GM21528 (cell line): ENCODE measurements around the gene BRSK2.

Source experiments
- ATAC-seq: cut with Tn5 transposase; IDR thresholded peaks from one replicate; pipeline ENCODE4 v1.9.1; 2021; ENCODE audit warnings: mild to moderate bottlenecking, moderate library complexity; ENCODE audit not compliant: unreplicated experiment, low FRiP score

BRSK2 gene

DNA sequence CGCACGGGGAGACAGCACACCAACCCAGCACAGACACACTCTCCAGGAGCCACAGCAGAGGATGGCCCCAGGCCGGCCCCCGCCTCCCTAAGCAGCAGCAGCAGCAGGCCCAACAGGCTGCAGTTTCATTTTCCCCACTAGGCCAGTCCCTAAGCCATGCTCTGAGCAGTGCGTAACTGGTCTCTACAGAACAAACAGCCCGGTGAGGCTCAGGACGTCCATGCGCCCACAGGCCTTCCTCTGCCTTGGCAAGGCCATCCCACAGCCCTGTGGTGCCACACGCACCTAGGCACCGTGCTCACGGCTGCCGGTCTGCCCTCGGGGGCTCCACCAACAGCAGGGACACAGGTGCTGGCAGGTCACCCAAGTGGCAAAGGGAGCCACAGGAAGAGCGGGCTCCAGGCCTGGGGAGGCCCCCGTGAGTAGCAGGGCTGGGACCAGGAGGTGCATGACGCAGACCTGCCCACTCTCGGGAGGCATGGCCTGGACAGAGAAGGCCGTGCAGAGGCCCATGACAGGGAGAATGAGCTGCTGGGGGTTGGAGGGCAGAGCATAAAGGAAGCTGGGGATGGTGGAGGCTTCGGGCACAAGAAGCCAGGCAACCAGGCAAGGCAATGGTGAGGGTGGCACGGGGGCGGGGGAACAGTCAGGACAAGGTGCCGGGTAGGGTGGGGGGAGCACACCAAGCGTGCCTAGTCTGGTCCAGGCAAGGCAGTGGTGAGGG lies 98.3 kb downstream of the BRSK2 start:
- ATAC-seq, result no peak

DNA sequence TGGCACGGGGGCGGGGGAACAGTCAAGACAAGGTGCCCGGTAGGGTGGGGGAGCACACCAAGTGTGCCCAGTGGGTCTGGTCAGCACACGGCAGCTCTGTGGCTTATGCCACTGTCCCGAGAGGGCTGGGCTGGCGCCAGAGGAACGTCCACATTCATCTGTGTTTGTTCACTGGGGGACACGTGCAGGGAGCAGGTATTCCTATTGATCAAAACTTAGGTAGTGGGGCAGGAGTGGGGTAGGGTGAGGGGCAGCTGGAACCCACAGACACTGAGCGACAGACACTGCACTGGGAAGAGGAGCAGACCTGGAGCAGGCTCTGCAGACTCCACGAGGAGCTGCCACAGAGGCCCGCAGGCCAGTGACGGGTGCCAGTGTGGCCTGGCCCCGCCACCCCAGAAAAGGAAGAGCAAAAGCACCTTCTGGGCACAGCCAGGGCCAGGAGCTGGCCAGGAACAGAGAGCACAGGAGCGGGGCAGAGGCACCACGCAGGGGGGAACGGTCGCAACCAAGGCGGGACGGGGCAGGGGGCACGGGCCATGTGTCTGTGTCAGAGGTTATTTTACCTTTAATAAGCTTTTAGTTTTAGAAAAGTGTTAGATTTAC lies 98.9 kb downstream of the BRSK2 start:
- ATAC-seq, result no peak

DNA sequence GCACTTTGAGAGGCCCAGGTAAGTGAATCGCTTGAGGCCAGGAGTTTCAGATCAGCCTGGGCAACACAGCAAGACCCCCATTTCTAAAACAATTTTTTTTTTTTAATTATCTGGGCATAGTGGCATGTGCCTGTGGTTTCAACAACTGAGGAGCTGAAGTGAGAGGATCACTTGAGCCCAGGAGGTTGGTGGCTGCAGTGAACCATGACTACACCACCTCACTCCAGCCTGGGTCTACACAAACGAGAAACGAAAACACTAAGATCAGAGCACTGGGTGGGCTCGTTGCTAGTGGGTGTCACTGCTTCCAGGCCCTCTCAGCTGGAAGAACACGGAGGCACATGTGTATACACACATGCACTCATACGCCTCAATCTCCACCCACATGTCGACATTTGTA lies 100.9 kb downstream of the BRSK2 start:
- no peak for ATAC-seq

DNA sequence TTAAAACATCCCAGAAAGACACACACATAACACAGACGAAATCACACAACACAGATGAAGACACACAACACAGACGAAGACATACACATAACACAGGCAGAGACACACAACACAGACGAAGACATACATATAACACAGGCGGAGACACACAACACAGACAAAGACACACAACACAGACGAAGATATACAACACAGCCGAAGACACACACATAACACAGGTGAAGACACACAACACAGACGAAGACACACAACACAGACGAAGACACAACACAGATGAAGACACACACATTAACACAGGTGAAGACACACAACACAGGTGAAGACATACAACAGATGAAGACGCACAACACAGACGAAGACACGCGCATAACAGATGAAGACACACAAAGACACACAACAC lies 101.6 kb downstream of the BRSK2 start:
- ATAC-seq, result no peak

DNA sequence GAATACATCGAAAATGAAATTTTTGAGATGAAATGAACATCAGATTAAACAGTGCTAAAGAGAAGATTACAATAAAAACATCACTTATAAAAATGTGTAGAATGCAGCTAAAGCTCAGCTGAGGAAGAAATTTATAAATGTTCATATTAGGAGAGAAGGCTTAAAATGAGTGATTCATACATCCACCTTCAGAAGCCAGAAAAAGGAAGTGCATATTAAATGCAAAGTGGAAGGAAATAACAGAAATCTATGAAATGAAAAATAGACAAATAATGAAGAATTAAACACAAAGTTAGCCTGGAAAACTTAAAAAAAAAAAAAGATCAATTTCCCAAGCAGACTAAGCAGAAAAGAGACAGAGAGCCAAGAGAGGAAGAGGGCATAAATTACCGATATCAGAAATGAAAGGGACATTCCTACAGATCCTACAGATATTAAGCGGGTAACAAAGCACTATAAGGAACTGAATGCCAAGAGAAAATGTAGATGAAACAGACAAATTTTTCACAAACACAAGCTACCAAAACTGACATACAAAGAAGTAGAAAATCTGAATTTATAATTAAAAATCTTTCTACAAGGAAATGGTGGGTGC lies 104.0 kb downstream of the BRSK2 start:
- ATAC-seq, result no peak

DNA sequence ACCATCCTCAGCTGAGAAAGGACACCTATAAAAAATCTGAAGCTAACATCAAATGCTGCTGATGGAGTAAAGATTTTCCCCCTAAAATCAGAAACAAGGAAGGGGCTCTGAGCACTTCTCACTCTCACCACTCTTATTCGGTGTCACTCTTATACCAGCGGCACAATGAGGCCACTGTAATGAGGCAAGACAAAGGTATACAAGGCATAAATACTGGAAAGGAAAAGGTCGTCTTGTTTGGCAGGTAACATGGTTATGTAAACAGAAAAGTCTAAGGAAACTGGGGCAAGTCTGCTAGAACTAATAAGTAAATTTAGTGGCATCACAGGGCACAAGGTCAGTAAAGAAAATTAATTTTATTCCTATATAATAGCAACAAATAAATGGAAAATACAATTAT lies 104.9 kb downstream of the BRSK2 start:
- no peak for ATAC-seq

DNA sequence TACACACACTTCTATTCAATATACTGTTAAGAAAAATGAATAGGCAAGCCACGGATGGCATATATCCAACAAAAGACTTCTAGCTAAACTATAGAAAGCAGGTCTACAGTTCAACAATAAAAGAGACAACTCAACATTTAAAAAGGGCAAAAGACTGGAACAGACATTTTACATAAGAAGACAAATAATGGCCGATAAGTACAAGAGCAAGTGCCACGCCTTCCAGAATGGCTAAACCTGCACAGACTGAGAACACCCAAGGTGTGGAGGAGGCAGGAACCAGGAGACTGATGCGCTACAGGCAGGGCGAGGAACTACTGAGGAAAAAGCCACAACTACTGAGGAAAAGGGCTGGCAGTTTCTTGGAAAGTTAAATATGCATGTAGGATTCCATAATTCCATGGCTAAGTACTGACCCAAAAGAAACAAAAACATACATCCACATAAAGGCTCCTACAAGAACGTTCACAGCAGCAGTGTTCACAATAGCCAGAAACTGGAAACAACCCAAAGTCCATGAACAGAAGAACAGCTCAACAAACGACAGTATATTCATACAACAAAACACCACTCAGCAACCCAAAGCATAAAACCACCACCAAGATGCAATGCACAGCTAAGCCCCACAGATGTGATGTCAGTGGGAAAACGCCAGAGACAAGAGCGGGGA lies 106.5 kb downstream of the BRSK2 start:
- ATAC-seq, result no peak

DNA sequence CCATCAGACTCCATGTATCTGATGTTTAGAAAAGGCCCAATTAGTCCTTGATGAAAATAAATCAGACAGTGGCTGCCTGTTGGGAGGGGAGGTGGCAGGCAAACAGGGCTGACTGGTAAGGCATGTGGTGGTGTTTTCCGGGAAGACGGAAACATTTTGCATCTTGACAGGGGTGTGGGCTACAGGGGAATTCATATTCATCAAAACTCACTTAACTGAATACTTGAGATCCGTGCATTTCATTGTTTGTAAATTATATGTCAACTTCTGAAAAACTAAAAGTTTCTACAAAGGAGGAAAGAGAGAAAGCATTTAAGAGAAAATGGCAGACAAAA lies 107.0 kb downstream of the BRSK2 start:
- no peak for ATAC-seq

DNA sequence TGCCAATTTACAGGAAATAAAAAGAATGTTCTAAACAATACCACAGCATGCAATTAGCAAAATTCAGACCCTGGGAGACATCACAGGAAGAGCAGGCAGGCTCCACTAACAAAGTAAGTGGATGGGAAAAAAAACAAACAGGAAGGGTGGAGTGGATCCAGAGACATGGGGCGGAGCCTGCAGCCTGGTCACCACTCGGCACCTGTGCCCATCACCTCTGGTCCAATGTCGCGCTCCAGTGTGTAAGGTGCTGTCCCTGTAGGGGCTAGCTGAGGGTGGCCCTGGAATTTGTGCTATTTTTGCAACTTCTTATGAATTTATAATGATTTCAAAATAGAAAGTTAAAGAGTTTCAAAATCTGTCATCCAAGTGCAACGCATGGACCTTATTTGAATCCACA lies 107.9 kb downstream of the BRSK2 start:
- ATAC-seq, result no peak

DNA sequence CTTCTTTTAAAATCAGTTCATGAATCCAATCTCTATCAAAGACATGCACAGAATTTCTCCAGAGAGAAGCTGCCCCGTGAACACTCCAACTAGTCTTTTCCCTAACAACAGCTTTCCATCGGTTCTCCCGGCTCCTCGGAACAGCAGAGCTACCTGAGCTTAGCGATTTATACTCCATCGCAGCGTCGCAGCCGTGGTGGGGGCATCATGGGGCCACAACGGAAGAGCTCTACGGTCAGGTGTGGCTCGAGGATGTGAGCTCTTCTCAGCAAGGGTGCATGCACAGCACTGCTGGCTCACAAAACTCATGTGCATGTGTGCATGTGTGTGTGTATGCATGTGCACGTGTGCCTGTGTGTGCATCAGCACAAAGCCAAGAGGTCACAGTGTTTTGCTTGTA lies 108.5 kb downstream of the BRSK2 start:
- no peak for ATAC-seq

DNA sequence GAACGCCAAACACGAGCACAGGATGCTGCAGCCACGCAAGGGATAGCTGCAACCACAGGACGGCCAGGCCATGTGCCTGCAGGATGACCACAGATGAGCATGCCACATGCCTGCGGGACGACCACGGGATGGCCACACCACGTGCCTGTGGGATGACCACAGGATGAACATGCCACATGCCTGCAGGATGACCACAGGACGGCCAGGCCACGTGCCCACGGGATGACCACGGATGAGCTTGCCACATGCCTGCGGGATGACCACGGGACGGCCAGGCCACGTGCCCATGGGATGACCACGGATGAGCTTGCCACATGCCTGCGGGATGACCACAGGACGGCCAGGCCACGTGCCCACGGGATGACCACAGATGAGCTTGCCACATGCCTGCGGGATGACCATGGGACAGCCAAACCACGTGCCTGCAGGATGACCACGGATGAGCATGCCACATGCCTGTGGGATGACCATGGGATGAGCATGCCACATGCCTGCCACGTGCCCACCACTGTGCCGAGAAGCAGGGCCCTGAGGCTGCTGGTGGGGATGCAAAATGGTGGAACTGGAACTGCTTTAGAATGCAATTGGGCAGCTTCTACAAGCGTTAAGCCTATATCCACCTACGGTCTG lies 109.6 kb downstream of the BRSK2 start:
- ATAC-seq, result no peak

DNA sequence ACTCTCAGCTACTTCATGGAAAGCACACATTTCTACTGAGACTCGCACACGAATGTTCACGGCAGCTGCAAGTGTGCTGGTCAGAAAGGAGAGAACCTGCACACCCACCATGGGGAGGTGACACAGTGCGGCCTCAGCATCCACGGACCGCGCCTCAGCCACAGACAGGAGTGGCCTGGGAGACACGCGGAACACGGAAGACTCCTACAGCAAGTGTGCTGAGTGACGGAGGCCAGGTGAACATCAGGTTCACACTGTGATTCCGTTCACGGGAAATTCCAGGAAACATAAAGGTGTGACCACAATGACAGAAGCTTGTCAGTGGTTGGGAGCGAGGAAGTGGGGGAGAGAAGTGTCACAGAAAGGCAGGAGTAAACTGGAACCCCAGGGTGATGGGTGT lies 110.2 kb downstream of the BRSK2 start:
- no peak for ATAC-seq

DNA sequence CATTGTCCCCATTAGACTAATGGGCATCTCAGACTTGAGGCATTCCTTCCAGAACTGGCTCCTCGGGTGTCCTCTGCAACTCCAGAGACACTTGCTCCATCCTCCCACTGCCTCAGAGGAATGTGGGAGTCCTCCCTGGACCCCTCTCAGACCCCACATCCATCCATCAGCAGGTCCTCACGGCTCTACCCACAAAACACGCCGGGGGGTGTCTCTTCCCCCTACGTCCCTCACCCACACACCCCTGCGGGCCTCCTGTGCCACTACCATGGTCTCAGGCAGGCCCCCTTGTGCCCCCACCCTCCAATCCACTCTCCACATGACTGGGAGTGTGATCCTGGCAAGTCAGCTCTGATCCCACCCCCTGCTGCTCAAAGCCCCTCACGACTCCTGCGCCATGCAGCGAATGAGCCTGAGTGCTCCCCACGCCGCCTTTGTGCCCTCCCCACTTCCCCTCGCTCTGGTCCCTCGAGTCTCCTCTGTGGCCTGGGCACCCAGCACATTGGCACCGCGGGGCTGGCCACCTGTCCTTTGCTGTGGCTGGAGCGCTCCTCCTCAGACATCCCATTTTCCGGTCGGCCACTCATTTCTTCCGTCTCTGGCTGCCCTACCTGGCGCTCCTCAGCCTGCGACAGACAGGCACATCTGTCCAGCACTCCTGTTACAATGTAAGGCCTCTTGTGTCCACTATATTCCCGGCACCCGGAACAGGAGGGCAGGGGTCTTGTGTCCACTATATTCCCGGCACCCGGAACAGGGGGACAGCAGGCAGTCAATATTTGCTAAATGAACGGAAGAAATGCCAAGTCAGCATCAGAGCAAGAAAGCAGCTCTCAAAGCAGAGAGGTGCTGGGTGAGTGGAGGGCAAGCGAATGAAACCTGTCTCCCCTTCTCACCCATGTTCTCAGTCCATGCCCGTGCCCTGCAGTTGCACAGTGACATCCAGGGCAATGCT lies 111.0 kb downstream of the BRSK2 start:
- ATAC-seq, result no peak

DNA sequence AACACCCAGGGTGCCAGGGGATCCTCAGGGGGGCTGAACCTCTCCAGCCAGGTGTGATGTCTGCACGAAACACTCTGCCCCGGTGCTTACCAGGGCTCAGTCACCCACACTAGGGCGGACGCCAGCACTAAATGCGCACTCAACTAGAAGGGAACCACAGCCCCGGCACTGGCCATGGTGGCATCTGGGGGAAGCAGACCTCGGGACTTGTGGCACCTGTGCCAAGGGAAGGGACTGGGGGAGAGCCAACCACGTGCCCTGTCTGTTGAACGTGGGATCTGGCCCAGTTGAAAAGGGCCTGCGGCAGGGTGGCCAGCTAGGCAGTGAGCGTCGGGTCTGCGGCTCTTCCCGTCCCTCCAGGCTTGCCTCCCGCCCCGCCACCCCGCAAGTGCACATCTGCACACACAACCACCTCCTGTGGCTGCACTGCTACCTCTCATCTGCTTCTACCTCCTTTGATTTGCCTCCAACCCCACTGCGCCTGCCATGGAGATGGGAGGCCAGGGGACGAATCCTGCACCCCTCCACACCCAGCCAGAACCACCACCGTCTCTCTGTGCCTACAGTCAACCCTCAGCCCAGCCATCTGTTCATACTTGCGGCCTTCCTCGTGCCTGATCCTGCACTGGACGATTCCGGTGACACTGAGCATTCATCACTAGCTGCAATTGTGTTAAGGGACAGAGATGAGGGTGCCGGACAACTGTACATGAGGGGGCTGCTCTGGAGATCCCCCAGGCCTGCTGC lies 111.9 kb downstream of the BRSK2 start:
- no peak for ATAC-seq

DNA sequence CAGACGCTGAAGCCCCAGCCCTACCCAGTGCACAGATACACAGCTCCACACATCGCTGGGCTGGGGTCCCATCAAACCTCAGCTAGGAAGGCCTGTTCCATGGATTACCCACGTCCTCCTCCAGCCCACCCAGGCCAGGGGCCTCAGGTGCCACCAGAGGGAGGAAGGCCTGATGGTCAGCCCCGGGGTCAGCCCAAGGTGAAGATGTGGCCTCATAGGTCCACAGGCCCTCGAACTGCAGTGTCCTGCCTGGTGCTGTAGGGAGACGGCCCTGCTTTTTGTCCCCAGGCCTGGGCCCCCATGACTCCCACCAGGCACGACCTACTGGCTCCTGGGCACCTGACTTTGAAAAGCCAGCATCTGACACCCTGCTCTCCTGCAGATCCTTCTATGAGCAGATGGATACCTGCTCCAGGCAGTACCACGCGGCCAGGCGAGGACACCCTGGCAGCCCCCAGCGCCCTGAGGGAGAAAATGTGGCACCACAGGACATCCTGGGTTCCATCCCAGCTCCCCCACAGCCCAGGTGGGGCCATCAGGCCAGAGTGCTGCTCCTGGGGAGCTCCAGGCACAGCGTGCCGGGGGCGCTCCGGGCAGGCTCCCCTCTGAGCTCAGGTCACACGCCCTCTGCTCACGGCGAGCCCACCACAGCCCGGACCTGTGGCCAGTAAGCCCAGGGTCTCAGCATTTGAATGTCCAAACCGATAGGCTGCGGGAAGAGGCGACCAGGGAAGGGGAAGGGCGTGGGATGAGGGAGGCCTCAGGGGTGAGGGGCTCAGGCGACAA lies 112.6 kb downstream of the BRSK2 start:
- ATAC-seq, result no peak

DNA sequence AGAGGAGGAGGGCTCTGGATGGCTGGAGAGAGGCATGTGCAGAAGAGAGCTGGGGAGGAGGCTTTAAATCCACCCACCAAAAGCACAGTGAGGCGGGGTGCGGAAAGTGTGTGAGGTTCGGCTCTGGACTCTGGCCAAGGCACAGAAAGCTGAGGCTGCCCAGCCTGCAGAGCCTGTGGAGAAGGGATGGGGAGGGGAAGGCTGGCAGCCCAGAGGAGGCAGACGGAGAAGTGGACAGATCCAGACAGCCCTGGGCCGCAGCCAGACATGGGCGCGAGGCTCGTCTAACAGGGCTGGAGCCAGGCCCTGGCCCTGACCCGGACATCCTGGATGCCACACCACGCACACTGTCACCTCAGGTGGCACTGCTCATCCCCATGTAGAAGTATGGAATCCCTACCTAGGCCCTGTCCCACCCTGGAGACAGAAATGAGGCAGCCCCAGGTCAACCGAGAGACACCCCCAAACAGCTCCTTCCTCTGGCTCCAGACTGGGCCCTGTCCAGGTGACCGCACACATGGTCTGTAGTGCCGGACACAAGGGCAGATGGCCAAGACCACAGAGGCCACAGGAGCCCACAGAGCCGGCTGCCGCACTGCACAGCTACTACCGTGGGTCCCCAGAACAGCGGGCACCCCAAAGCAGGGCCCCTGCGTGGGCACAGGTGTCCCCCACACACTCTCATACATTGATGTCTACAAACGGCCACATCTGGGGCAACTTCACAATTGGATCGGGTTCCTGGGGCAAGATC lies 113.4 kb downstream of the BRSK2 start:
- ATAC-seq, result no peak

DNA sequence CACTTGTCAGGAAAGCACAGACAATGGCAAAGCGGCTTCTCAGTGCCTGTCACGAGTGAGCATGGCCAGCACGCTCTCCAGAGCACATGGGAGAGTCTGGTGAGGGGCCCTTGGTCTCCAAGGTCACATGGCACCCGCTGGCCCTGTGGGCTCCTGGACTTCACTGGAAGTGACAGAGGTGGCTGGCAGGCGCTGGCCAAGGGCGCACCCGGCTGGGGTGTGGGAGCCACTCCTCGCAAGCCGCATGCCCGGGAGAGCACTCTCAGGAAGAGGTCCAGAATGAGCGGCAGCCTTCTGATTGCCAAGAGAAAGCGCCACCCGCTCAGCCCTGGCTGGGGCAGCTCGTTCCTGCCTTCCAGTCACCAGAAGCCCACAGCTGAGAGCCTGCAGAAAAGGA lies 114.0 kb downstream of the BRSK2 start:
- no peak for ATAC-seq

DNA sequence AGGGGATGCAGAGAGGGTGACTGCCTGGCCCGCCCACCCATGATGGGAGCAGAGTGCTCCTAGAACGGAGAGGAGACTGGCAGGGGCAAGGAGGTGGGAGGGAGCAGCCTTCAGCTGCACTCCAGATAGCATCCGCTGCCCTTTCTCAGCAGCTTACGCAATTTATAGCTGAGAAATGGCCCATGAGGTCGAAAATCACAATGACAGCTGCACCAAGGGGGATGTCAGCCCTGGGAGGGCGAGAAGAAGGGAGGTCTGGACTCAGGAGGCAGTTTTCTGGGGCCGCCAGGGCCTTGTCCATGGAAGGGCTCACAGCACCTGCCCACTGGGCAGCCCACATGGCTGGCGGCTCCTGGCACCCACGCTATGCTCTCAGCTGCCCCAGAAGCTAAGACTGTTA lies 114.4 kb downstream of the BRSK2 start:
- ATAC-seq, result no peak
